Stimulated activated naive CD8-positive, alpha-beta T cell treated with anti-CD3 and anti-CD28 coated beads, Interleukin-15, Interleukin-2, amounts not matched to agents 100 U/mL and 50 U/mL, for 24 hours (primary cell): ENCODE results near the gene PLPP3.
A peak's percentile ranks its signal among the peaks of the same experiment; 100 is the strongest.

ENCODE experiments used
- ATAC-seq: fragments of 150-1000 bp; cut with Tn5 transposase; one replicate; pipeline ENCODE4 v1.10.0; 2021
- DNase-seq: peaks from one replicate; pipeline ENCODE4 v3.0.0; 2021

The PLPP3 gene

GRCh38 chr1:56545711-56546110 lies 33.7 kb downstream of the PLPP3 start:
- no peak for DNase-seq
- no peak for ATAC-seq

GRCh38 chr1:56543783-56544612 lies 35.4 kb downstream of the PLPP3 start:
- no peak for ATAC-seq
- no peak for DNase-seq

DNA sequence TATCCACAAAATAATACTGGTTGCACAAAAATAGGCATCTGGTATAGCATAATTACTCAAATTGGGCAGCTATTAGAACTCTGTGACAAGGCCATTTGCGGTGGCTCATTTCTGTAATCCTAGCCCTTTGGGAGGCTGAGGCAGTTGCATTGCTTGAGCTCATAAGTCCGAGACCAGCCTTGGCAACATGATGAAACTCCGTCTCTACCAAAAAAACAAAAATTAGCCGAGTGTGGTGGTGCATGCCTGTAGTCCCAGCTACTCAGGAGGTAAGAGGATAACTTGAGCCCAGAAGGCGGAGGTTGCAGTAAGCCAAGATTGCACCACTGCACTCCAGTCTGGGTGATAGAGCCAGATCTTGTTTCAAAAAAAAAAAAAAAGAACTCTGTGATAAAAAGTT lies 36.7 kb downstream of the PLPP3 start:
- ATAC-seq (no peak), DNase-seq (no peak)

DNA sequence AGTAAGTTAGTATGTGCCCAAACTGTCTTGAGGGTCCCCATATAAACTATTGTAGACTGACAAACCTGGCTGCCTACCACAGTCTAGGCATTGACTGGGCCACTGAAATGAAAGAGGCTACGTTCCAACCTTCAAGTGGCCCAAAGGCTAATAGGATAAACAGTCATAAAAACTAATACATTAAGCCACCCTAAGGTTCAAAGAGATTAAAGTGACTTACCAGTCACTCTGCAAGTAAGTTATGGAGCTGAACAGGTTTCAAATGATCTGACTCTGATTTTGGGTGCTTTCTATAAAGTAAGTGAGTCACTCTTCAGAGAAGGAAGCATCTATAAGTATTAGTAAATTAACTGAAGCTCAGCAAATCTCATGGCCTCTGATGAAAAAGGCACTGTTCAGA lies 38.0 kb downstream of the PLPP3 start:
- ATAC-seq (no peak), DNase-seq (no peak)

DNA sequence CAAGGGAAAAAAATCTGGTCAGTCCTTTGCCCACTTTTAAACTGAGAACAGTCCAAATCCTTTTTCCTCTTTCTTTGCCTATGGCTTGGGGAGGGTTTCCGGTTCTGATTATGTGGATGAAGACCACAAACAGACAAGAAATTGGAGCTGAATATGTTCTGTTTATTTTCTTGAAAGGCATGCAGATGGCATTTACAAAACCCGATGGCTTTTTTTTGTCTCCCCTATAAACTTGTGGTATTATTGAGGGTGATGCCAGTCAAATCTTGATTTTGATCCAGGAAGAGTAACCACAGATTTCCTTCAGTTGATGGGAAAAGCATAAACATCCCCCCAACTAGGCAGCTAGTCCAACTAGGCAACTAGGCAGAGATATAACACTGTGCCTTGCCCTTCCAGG lies 38.9 kb downstream of the PLPP3 start:
- DNase-seq (no peak), ATAC-seq (no peak)

GRCh38 chr1:56539520-56539931 lies 39.8 kb downstream of the PLPP3 start:
- no peak for DNase-seq

DNA sequence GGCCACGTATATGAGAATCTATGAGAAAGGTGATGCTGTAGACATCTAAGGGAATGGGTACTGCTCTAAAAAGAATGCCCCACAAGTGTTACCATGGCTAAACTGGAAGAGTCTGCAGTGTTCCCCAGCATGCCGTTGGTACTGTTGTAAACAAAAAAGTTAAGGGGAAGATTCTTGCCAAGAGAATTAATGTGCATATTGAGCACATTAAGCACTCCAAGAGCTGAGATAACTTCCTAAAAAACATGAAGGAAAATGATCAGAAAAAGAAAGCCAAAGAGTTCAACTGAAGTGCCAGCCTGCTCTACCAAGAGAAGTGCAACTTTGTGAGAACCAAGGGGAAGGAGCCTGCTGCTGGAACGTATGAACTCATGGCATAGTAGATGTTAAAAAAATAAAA lies 40.8 kb downstream of the PLPP3 start:
- DNase-seq (no peak), ATAC-seq (no peak)

More at GRCh38 chr1:56539520-56539931, 39.8 kb downstream of the PLPP3 start:
- ATAC-seq = no peak

- ATAC-seq = no peak
These were observed 41.7 kb downstream of the PLPP3 start for GRCh38 chr1:56537660-56538059.

GRCh38 chr1:56535939-56536338 lies 43.4 kb downstream of the PLPP3 start:
- DNase-seq (no peak), ATAC-seq (no peak)

More at GRCh38 chr1:56537660-56538059, 41.7 kb downstream of the PLPP3 start:
- DNase-seq = no peak

DNA sequence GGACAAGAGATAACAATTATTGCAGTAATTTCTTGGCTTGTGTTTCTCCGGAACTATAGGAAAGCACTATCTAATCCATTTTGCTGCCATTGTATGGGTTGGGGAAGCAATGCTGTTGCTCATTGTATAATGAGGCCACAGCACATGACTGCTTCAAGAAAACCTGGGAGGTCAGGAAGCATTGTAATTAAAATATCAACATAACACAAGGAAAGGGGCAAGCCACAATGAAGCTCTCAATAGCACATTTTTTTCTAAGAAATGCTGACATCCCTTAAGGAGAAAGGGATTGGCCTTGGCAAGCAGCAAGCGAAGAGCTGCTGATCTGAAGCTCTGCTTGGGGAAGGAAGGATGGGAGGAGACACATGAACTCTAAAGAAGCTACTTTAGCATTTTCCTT lies 44.0 kb downstream of the PLPP3 start:
- DNase-seq (no peak), ATAC-seq (no peak)

- no peak for DNase-seq
- no peak for ATAC-seq
These were observed 45.2 kb downstream of the PLPP3 start for GRCh38 chr1:56534130-56534651.

- no peak for ATAC-seq
These were observed 45.7 kb downstream of the PLPP3 start for GRCh38 chr1:56533621-56534020.

DNA sequence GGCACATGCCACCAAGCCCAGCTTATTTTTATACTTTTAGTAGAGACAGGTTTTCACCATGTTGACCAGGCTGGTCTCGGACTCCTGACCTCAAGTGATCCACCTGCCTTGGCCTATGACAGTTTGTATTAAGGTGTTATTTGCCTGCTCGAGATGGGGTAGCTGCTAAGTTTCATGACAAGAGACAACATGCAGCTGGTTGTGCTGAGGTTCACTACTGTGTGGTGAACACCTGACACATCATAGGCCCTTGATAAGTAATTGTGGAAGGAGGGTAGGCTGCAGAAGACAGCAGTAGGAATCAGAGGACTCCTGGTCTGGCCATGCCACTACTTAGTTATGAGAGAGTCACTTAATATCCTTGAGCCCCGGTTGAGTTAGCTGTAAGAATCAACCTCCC lies 46.2 kb downstream of the PLPP3 start:
- ATAC-seq (no peak), DNase-seq (no peak)

More at GRCh38 chr1:56533621-56534020, 45.7 kb downstream of the PLPP3 start:
- no peak for DNase-seq

GRCh38 chr1:56532350-56532683 lies 47.0 kb downstream of the PLPP3 start:
- no peak for DNase-seq

GRCh38 chr1:56531624-56532349 lies 47.6 kb downstream of the PLPP3 start:
- DNase-seq = no peak
- no peak for ATAC-seq

More at GRCh38 chr1:56532350-56532683, 47.0 kb downstream of the PLPP3 start:
- ATAC-seq = no peak

- no peak for DNase-seq
- ATAC-seq = no peak
These were observed 49.6 kb downstream of the PLPP3 start for GRCh38 chr1:56529801-56530200.

GRCh38 chr1:56527548-56528302 lies 51.6 kb downstream of the PLPP3 start:
- no peak for ATAC-seq
- no peak for DNase-seq

- ATAC-seq = peak; percentile 48
- peak; percentile 6 for DNase-seq
These were observed 52.7 kb downstream of the PLPP3 start for GRCh38 chr1:56526571-56527174.

DNA sequence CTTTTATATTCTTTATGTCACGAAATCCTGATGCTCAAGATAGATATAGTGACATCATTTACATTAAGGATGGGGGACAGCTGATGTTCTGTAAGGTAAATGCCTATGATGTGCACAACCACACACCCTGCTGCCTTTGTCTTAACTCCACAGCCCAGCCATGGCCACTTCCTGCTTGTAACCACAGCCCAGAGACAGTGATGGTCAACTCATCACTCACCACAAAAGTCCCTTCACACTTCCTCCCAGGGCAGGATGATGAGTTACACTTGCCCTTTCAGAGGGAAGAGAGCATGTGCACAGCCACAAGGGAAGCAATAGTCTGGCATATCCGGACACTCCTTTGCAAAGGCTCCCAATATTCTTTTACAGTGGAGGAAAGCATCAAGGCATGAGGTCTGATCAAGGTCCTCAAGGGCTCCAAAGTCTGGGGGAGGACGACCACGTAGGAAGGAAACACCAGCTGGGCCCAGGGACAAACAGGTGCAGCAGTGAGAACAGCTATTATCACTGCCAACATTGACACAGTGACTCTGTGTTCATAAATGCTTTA lies 53.8 kb downstream of the PLPP3 start:
- ATAC-seq (peak; percentile 53), DNase-seq (peak; percentile 11)

DNA sequence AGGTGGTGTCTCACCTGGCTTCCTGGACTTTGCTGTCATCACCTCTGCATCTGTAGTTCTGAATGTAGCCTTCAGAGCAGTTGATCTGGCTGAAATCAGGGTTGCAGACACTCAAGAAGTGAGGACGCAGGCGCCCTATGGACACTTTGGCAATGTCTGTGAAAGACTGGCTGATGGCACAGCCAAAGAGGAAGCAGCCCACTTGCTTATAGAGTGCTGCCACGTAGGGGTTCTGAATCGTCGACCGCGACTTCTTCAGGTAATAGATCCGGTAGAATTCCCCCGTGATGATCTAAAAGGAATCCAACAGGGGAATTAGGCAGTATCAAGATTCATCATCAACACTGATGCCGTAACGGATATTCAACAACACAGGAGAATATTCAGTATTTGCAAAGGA lies 55.1 kb downstream of the PLPP3 start:
- DNase-seq = no peak
- no peak for ATAC-seq

DNA sequence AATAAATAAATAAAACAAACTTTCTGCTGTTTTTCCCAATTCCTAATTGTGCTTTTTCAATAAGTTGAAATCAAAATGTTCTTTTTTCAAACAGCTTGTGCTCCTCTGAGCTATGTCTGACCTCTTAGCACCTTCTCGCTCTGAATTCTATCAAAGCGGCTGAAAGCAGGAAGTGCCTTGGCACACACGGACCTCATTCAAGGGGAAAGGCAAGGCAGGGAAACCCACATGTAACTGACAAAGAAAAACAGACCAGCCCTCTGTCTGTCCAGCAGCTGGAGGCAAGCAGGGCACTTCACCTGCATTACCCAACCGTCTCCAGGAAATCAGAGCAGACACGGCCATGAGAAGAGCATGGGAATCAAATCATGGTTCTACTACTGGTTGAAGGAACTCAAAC lies 56.7 kb downstream of the PLPP3 start:
- ATAC-seq (no peak), DNase-seq (no peak)
